H1 (cell line): ENCODE results near the gene ELL. TPM values are rescaled to one million over a fixed set of nuclear protein-coding genes. Genes with fewer than 3 reads are reported as not detected.
A peak's percentile ranks its signal among the peaks of the same experiment; 100 is the strongest.

Source experiments
- CTCF ChIA-PET: fragments of 300-600 bp; sonication (Branson Sonifier 250); formaldehyde crosslinking; loops from one replicate; lab custom pipeline; 2021; ENCODE audit not compliant: partially characterized antibody; lab: Charles Lee
- POLR2A ChIA-PET: fragments of 300-600 bp; sonication (Branson Sonifier 250); formaldehyde crosslinking; loops from one replicate; lab custom pipeline; 2021; ENCODE audit warnings: inconsistent platforms; ENCODE audit not compliant: partially characterized antibody; lab: Charles Lee
- DNase-seq, 2 experiments: peaks; one replicate each; pipeline versions ENCODE4 v3.0.0 to v3.0.0-alpha.2; 2010 to 2022; ENCODE audit warnings: low spot score in 2 of 2, low read depth in 1 of 2, mixed read lengths in 1 of 2
- FAIRE-seq: peaks from 2 replicates; lab custom pipeline; 2011; peaks lifted over from hg19 to GRCh38; lab: Jason Lieb, UNC
- H2AFZ ChIP-seq: 2 replicates; pipeline ENCODE4 v1.8.1; 2012; ENCODE audit warnings: low read length, inconsistent platforms
- H2AK5ac ChIP-seq: 2 replicates; pipeline ENCODE4 v1.6.1; 2013; ENCODE audit warnings: low read depth, low read length
- H2BK120ac ChIP-seq: replicated peaks from 2 replicates; pipeline ENCODE3; 2013; ENCODE audit warnings: low read depth, low read length, inconsistent platforms
- H2BK12ac ChIP-seq: 2 replicates; pipeline ENCODE4 v1.6.1; 2013; ENCODE audit warnings: low read depth, low read length
- H2BK15ac ChIP-seq: 2 replicates; pipeline ENCODE4 v1.6.1; 2013; ENCODE audit warnings: low read length
- H2BK20ac ChIP-seq: 2 replicates; pipeline ENCODE4 v1.6.1; 2013; ENCODE audit warnings: low read length
- H2BK5ac ChIP-seq: 2 replicates; pipeline ENCODE4 v1.6.1; 2013; ENCODE audit warnings: low read depth, low read length
- H3K14ac ChIP-seq: 2 replicates; pipeline ENCODE4 v1.6.1; 2013; ENCODE audit warnings: inconsistent platforms; ENCODE audit not compliant: insufficient read length
- H3K18ac ChIP-seq: 2 replicates; pipeline ENCODE4 v1.6.1; 2013; ENCODE audit warnings: low read length; ENCODE audit errors: extremely low read depth
- H3K23ac ChIP-seq: 2 replicates; pipeline ENCODE4 v1.6.1; 2013; ENCODE audit warnings: inconsistent platforms; ENCODE audit not compliant: insufficient read length
- H3K23me2 ChIP-seq: 2 replicates; pipeline ENCODE4 v1.6.1; 2013; ENCODE audit warnings: low read depth, low read length
- H3K27ac ChIP-seq: 2 replicates; pipeline ENCODE4 v1.6.1; 2011; ENCODE audit warnings: low read depth, low read length, inconsistent platforms
- H3K27me3 ChIP-seq, 4 experiments: replicated peaks in 1 of 4; 1 replicate in 1 of 4; 2 replicates in 3 of 4; pipeline versions ENCODE4 v1.6.1 to v1.8.1; 2011 to 2013; ENCODE audit warnings: low read length in 3 of 4, mild to moderate bottlenecking in 3 of 4, inconsistent platforms in 2 of 4, mixed read lengths in 2 of 4, moderate library complexity in 1 of 4; ENCODE audit not compliant: control insufficient read depth in 3 of 4, insufficient read depth in 3 of 4; ENCODE audit errors: extremely low read depth in 1 of 4
- H3K36me3 ChIP-seq, 4 experiments: 2 replicates each; pipeline versions ENCODE4 v1.6.1 to v1.8.1; 2011 to 2013; ENCODE audit warnings: mild to moderate bottlenecking in 4 of 4, low read length in 3 of 4, moderate library complexity in 2 of 4, control low read depth in 1 of 4, inconsistent platforms in 1 of 4; ENCODE audit not compliant: insufficient read depth in 4 of 4, control insufficient read depth in 2 of 4
- H3K4ac ChIP-seq: replicated peaks from 2 replicates; pipeline ENCODE3; 2013; ENCODE audit warnings: low read length, low read depth, mixed read lengths, inconsistent platforms; ENCODE audit not compliant: insufficient read length
- H3K4me1 ChIP-seq, 4 experiments: replicated peaks in 1 of 4; 1 replicate in 1 of 4; 2 replicates in 3 of 4; pipeline versions ENCODE4 v1.6.1 to v1.8.1; 2011 to 2013; ENCODE audit warnings: low read length in 3 of 4, inconsistent platforms in 2 of 4, mixed read lengths in 1 of 4; ENCODE audit not compliant: insufficient read depth in 4 of 4, control insufficient read depth in 3 of 4
- H3K4me2 ChIP-seq, 2 experiments: 2 replicates each; pipeline versions ENCODE4 v1.6.1 to v1.8.1; 2011 to 2013; ENCODE audit warnings: low read depth in 2 of 2, low read length in 2 of 2, control low read depth in 1 of 2, inconsistent platforms in 1 of 2, mild to moderate bottlenecking in 1 of 2; ENCODE audit not compliant: insufficient read depth in 1 of 2
- H3K4me3 ChIP-seq, 4 experiments: fragments of 200-600, 300-600 bp in 1 of 4; sonication (generic), shearing (Covaris generic), sonication (Bioruptor Twin) in 1 of 4; 2 replicates each; pipeline versions ENCODE4 v1.5.1 to v1.8.1; 2011 to 2016; ENCODE audit warnings: low read length in 4 of 4, low read depth in 3 of 4, control low read depth in 2 of 4, inconsistent platforms in 2 of 4, mild to moderate bottlenecking in 2 of 4, mixed read lengths in 1 of 4, moderate library complexity in 1 of 4; ENCODE audit not compliant: insufficient read depth in 2 of 4; ENCODE audit errors: extremely low read depth in 1 of 4
- H3K56ac ChIP-seq: replicated peaks from 2 replicates; pipeline ENCODE3; 2013; ENCODE audit warnings: low read depth, mild to moderate bottlenecking, mixed read lengths, low read length, inconsistent platforms; ENCODE audit not compliant: insufficient read length
- H3K79me1 ChIP-seq: 2 replicates; pipeline ENCODE4 v1.6.1; 2013; ENCODE audit warnings: low read depth, low read length, control low read depth
- H3K79me2 ChIP-seq, 2 experiments: 2 replicates each; pipeline versions ENCODE4 v1.6.1 to v1.8.1; 2012 to 2013; ENCODE audit warnings: low read length in 2 of 2, mild to moderate bottlenecking in 2 of 2, inconsistent platforms in 1 of 2; ENCODE audit not compliant: insufficient read depth in 2 of 2, control insufficient read depth in 1 of 2
- H3K9ac ChIP-seq, 4 experiments: replicated peaks in 1 of 4; 1 replicate in 1 of 4; 2 replicates in 3 of 4; pipeline versions ENCODE4 v1.6.1 to v1.8.1; 2011 to 2013; ENCODE audit warnings: low read depth in 3 of 4, low read length in 3 of 4, control low read depth in 2 of 4, mild to moderate bottlenecking in 2 of 4, moderate library complexity in 2 of 4, inconsistent platforms in 1 of 4; ENCODE audit errors: extremely low read depth in 1 of 4
- H3K9me3 ChIP-seq, 2 experiments: 2 replicates each; pipeline versions ENCODE4 v1.6.1 to v1.8.1; 2012 to 2013; ENCODE audit warnings: mild to moderate bottlenecking in 2 of 2, moderate library complexity in 2 of 2, control low read depth in 1 of 2, inconsistent platforms in 1 of 2, low read depth in 1 of 2, low read length in 1 of 2, mixed read lengths in 1 of 2; ENCODE audit not compliant: insufficient read depth in 2 of 2
- H4K20me1 ChIP-seq, 2 experiments: replicated peaks in 1 of 2; 2 replicates each; pipeline versions ENCODE3 to v1.8.1; 2011 to 2013; ENCODE audit warnings: inconsistent platforms in 2 of 2, low read length in 2 of 2, mild to moderate bottlenecking in 1 of 2; ENCODE audit not compliant: insufficient read depth in 2 of 2, control insufficient read depth in 1 of 2
- H4K5ac ChIP-seq: 2 replicates; pipeline ENCODE4 v1.6.1; 2013; ENCODE audit warnings: low read length, low read depth, mixed read lengths, inconsistent platforms; ENCODE audit not compliant: insufficient read length
- H4K8ac ChIP-seq: 2 replicates; pipeline ENCODE4 v1.8.0; 2013; ENCODE audit warnings: mild to moderate bottlenecking, moderate library complexity, low read length, inconsistent platforms; ENCODE audit not compliant: insufficient read depth; ENCODE audit errors: extremely low read depth
- H4K91ac ChIP-seq: replicated peaks from 2 replicates; pipeline ENCODE3; 2013; ENCODE audit warnings: low read length, mixed read lengths, inconsistent platforms; ENCODE audit not compliant: insufficient read length
- E2F6 ChIP-seq: IDR thresholded peaks from 2 replicates; pipeline ENCODE4 v1.6.1; 2012; ENCODE audit warnings: inconsistent platforms
- HDAC6 ChIP-seq: IDR thresholded peaks from one replicate; pipeline ENCODE4 v1.7.1; 2012; ENCODE audit warnings: low read depth, mild to moderate bottlenecking, inconsistent platforms, low read length, moderate library complexity
- MAFK ChIP-seq: IDR thresholded peaks from 2 replicates; pipeline ENCODE4 v1.6.1; 2012; ENCODE audit warnings: low read depth, mild to moderate bottlenecking, improper control_type of control experiment, low read length
- MAX ChIP-seq: IDR thresholded peaks from 2 replicates; pipeline ENCODE4 v1.6.1; 2012; ENCODE audit warnings: inconsistent platforms
- SAP30 ChIP-seq: fragments of 300-600 bp; sonication (generic); IDR thresholded peaks from 2 replicates; pipeline ENCODE4 v1.7.1; 2012; ENCODE audit warnings: low read length, moderate library complexity, mild to moderate bottlenecking, inconsistent platforms; ENCODE audit not compliant: insufficient read depth, insufficient replicate concordance
- USF2 ChIP-seq: IDR thresholded peaks from 2 replicates; pipeline ENCODE4 v1.6.1; 2011; ENCODE audit warnings: low read length, improper control_type of control experiment
- WGBS, 2 experiments: shearing (Covaris generic) in 1 of 2; methylation state at CpG; one replicate each; pipeline versions ENCODE4 v1.1.6 to v1.1.7; 2013 to 2015; ENCODE audit warnings: low lambda C conversion rate in 2 of 2, mixed read lengths in 2 of 2, inconsistent platforms in 1 of 2, low coverage in 1 of 2, missing lambda C conversion rate in 1 of 2; ENCODE audit not compliant: insufficient replicate concordance in 2 of 2, insufficient coverage in 1 of 2, insufficient read length in 1 of 2; ENCODE audit errors: extremely low coverage in 1 of 2, missing lambda C conversion rate in 1 of 2; 5-methylcytosine and 5-hydroxymethylcytosine counted together
- polyA plus RNA-seq, 7 experiments: library from polyadenylated mRNA; depleted of rRNA in 3 of 7; stranded (reverse) in 5 of 7; unstranded in 2 of 7; fragments of >200 nt in 5 of 7; fragments of 200-250 nt in 2 of 7; gene quantifications; 1 replicate in 5 of 7; 2 replicates in 1 of 7; 4 replicates in 1 of 7; pipeline versions ENCODE4 v1.2.1 to v1.2.3, GENCODE V29; 2011 to 2013; ENCODE audit warnings: missing spikeins in 2 of 7, mixed read lengths in 2 of 7
- total RNA-seq: library from RNA; stranded (reverse); fragmentation: NEBNext Ultra II Directional; extraction: Animal tissue kit (Norgen Biotek cat#: 25700); gene quantifications from 2 replicates; pipeline ENCODE4 v1.2.1, GENCODE V29; 2021

Gene ELL
- total and polyA plus RNA-seq, 2 of the 8 experiments (the other 6 are each of a cell fraction or from before 2014, with no cell fraction given): 5.2 to 10.5 TPM

GRCh38 chr19:18487576-18488402 lies 34.1 kb downstream of the ELL start:
- POLR2A ChIA-PET: interaction anchor here (0.9 to 1.8 kb wide), 3 partner anchors 10 to 100 kb away, joined by 3 to 6 read pairs (median 4); partner anchors contain the start of genes ELL and REX1BD
- Histone ChIP-seq H2BK120ac (no peak overlapping the region), H3K27me3 (no peaks in the 10 kb centered on the region), H3K9ac (no peak overlapping the region), H4K5ac (no peak overlapping the region), H2AFZ (no peak overlapping the region), H3K18ac (peak overlapping the region; percentile 48; the same call in 1 of the 2 replicates), H3K36me3 (no peaks in the 10 kb centered on the region), H3K4me1 (peaks cover 0 to 16% (median 8%) of the 10 kb centered on the region in 4 experiments; a peak in 5 of 7 replicates), H2BK15ac (no peak overlapping the region; the same call in 1 of the 2 replicates), H2AK5ac (no peak overlapping the region), H2BK12ac (no peak overlapping the region), H3K56ac (no peak overlapping the region), H3K79me1 (peaks cover 39% of the 10 kb centered on the region), H3K23me2 (0 out of 2 replicates have a peak, but pooled peaks cover 4% of the 10 kb centered on the region), H3K4me2 (no peak overlapping the region), H3K9me3 (no peaks in the 10 kb centered on the region), H2BK20ac (no peak overlapping the region), H4K20me1 (peaks cover 8 to 30% of the 10 kb centered on the region in 2 experiments), H2BK5ac (peak overlapping the region; percentile 18; the same call in 1 of the 2 replicates), H4K8ac (peak overlapping the region; percentile 53; the same call in 1 of the 2 replicates), H3K14ac (no peak overlapping the region), H3K23ac (no peak overlapping the region), H4K91ac (no peak overlapping the region), H3K4ac (no peak overlapping the region), H3K27ac (no peak overlapping the region), H3K4me3 (no peak overlapping the region), H3K79me2 (peaks cover 0 to 29% of the 10 kb centered on the region in 2 experiments; a peak in 1 of 4 replicates)
- TF ChIP-seq SAP30 (no peak), MAX (no peak), HDAC6 (no peak), E2F6 (no peak), MAFK (no peak), USF2 (no peak)
- DNase-seq (no peak), FAIRE-seq (no peak)
- CTCF ChIA-PET: interaction anchor here (0.9 to 18.5 kb wide), 16 partner anchors 14 to 289 kb away, joined by 3 to 458 read pairs (median 3); partner anchors contain the start of gene ELL
- WGBS, 2 experiments: 93% methylated on average over 15 of the region's 17 CpGs; no CpG with 5 or more reads in 1 of the 2 experiments
